HG03432 (cell line): ENCODE measurements around the gene CENPP.

ENCODE experiments used
- ATAC-seq: cut with Tn5 transposase; IDR thresholded peaks from one replicate; pipeline ENCODE4 v1.9.1; 2021; ENCODE audit warnings: mild to moderate bottlenecking, moderate library complexity; ENCODE audit not compliant: unreplicated experiment

The CENPP gene

DNA sequence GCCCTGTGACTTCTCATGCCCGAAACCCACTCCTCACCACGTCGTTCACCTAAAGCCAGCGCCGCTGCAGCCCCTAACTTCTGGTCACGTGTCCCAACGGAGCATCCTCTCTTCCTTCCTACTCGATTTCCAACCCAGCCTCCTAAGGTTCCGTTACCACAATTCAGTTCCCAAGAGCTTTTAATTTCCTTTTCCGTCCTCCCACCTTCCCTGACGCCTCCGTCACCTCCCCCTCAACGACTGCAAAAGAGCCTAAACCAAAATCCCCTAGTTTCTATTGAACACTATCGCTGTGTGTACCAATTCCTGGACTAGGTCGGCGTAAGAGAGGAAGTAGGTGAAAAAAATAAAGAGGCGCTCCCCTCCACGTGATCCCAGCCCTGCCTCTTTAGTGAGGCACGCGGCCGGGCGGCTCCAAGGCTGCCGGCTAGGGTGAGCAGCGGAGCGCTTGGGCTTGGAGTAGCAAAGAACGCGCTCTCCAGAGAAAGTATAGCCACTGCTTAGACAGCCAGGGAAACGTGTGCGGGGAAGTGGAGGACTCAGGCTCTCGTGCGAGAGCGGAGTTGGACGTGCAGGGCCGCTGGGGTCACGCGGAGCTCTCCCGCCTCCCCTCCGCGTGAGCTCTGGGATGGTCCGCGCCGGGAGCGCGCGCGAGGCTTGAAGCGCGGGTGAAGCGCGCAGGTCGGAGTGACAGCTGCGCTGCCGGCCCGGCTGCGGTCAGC, at the start of gene CENPP, which contains the start of gene NOL8:
Gene CENPP, plus strand, starts transcription at position 685 of the 722 bp plus-strand sequence.
Gene NOL8, minus strand, starts transcription at position 82 of the 722 bp plus-strand sequence. CDS start 1,189 bp downstream, outside the sequence.
- peak; percentile 93 for ATAC-seq

- ATAC-seq = no peak
Measured at GRCh38 chr9:92276331-92277032, 49.3 kb upstream of the CENPP start.

DNA sequence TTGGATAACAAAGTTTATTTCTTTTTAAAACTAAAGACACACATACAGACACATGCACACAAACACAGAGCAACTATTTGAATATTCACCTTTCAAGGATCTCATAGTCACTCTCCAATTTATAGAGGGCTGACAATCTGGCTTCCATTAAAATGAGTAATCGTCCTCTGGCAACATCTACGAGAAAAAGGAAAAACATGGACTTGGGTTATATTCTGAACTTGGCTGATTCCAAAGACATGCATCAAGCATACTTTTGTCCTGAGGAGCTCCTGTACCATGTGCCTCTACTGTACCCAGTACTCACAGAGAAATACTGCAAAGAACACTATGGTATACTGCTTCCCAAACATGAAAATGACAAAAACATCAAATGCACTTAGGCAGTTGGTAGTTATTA, 47.6 kb upstream of the CENPP start:
- no peak for ATAC-seq

DNA sequence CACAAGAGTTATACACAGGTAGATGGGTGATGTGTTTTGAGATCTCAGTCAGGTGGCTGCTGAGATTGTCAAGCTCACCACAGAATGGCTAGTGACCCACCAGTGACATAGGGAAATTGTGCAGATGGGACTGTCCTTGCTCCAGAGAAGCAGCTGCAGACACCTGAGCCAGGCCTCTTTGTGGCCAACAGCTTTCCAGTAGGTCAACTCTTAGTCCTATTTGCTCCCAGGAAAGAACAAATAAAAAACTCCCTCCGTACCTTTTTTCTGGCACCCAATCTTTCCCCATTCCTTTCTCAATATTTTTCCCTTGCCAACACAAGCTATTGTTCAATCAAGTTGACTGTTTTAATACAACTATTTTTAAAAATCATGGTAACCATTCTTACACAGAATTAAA, 46.5 kb upstream of the CENPP start:
- ATAC-seq = no peak

DNA sequence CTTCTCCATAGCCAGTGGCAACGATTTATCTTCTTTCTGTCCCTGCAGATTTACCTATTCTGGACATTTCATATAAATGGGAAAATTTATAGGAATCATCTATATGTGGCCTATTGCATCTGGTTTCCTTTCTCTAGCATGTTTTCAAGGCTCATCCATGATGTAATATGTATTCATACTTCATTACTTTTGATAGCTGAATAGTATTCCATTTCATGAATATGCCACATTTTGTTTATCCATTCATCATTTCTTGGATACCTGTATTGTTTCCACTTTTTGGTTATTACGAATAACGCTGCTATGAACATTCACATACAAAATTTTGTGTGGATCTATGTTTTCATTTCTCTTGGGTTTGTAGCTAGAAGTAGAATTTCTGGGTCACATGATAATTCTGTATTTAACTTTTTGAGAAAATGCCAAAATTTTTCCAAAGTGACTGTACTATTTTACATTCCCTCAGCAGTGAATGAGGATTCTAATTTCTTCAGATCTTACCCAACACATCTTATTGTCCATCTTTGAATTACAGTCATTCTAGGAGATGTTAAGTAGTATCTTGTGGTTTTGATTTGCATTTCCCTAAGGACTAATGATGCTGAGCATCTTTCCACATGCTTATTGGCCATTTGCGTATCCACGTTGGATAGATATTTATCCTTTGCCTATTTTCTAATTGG, 35.9 kb upstream of the CENPP start:
- no peak for ATAC-seq

- no peak for ATAC-seq
Measured at GRCh38 chr9:92290785-92291429, 34.8 kb upstream of the CENPP start.

DNA sequence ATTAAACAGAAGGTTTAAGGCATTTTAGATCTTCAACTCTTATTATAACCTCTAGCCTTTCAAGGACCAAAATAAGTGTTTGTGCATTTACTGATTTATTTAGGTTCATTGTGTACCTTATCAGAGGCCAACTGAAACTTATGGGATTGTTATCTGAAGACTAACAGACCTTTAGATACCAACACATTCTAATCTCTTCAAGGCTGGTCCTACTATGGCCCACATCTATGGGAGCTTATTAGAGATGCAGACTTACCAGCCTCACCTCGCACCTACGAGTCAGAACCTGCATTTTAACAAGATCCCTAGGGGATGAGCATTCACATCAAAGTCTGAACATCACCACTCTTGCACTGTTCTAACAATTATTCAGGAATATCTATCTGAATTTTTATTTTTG, 34.2 kb upstream of the CENPP start:
- ATAC-seq = no peak

DNA sequence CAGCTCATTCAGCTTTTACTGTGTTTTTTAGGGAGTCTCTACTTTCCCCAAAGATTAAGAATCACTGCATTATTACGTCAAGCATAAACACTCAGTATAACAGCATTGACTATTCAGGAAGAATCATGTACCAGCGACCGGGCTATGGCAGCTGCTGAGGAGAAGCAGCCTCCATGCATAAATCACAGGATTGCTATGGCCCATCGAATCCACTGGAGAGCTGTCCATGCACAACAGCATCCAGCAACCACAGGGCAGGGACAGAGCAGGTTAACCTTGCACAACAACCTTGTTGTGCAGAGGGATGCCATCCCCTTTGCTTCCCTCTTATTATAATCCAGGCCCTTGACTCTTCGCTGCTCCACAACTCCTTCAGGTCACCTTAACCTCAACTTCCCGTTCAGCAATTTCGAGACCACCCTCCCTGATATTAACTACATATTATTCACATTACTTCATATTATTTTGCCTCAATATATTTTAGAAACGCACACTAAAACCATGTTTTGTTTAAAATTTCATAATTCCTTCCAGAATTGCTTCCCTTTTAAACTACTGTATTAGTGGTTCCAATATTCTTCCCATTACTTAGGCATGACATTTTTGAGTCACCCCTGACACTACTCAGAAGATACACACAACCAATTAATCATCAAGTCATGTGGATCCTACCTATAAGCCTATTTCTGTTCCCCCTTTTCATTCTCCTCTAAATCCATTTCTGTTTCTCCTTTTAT, 33.2 kb upstream of the CENPP start:
- ATAC-seq = no peak

DNA sequence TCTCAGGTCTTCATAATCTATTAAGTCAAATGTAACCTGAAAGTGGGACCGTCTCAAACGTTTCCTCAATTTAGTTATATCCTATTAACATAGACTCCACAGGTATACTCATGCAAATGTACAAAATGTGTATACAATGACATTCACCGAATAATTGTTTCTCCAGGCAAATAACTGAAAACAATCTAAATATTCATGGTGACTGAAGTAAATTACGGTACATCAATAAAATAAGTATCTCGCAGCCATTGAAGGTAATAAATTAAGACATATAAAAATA, 32.7 kb upstream of the CENPP start:
- no peak for ATAC-seq

DNA sequence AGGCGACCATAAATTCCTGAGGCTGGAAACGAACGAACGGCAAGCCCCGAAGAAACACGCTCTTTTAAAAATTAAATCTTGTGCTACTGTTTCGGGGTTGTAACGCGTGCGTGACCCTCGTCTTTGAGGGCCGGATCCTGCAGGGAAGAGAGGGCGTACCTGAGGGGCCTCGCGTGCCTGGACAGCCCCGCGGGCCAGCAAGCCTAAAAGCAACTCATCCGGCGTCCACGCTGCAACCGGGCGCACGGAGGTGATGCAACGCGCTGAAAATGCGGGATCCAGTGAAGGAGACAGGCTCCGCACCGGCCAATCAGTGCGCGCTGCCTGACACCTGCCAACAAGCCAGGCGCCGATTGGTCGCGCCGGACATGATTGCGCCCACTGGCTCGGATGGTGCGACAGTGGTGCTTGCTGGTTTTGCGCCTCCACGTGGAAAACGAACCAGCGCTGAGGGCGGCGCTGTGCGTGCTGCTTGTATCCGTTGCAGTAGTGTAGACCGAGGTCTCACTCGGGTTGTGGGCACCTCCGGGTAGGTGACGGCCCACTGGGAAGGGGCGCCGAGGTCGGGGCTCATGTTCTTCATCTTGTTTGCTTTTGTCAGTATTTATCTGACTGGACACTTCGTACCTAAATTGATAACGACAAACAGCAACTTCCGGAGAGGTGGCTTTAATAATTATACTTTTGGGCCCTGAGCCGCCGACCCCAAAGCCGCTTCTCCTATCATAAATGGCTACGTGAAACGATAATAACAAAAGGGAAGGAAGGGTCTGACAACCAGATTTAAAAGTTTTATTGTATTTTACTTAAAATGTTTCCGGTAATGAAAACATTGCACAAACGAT, 32.1 kb upstream of the CENPP start, which contains the start of gene IARS1:
Gene IARS1, minus strand, starts transcription at position 246 of the 845 bp plus-strand sequence. CDS start 4,278 bp downstream, outside the sequence.
- peak; percentile 97 for ATAC-seq

DNA sequence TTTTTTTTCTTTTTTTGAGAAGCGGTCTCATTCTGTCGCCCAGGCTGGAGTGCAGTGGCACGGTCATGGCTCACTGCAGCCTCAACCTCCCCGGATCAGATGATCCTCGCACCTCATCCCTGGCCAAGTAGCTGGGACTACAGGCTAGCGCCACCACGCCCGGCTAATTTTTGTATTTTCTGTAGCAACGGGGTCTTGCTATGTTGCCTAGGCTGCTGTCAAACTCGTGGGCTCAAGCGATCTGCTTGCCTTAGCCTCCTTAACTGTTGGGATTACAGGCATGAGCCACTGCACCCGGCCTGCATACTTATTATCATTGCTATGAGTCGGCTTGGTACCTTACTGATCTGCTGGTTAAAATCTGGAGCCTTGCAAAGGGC, 31.5 kb upstream of the CENPP start:
- ATAC-seq = no peak

DNA sequence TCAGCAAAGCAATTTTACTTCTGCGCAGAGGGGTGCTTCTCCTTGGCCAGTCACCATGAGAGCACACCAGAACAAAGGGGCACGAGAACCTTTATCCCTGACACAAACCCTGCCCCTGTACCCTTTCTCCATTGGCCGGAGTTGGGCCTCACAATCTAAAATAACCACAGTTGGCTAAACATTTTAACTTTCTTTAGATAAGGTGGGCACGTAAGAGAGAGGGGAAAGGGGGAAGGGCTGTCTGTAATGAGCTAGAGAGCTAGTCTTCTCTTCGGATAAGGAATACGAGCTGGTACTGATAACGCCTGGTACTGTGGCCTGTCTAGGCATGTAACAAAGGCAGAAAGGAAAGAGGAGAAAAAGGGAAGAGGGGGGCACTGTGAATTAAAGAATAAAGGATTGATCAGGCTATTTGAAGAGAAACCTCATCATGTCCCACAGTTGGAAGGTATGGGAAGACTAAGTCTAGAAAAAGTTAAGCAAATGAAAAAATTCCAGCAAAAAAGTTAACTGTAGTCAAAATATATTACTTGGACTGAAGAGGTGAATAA, 30.4 kb upstream of the CENPP start:
- no peak for ATAC-seq

DNA sequence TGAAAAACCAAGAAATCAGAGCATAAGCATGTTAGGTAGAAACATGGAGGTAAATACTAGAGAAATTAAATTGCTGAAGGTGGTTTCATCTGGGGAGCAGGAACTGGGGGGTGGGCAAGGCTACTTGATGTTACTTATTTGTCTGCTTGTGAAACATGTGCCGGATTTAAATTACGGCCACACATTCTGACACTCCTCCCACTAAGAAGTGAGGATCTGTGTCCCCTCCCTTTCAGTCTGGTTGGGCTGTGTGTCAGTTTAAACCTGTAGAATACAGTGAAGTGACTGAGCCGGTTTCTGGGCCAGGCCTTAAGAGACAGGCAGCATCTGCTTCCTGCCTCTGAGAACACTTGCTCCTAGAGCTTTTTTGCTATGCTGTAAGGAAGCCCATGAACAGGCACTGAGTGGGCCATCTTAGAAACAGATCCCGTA, 29.9 kb upstream of the CENPP start:
- ATAC-seq = no peak

DNA sequence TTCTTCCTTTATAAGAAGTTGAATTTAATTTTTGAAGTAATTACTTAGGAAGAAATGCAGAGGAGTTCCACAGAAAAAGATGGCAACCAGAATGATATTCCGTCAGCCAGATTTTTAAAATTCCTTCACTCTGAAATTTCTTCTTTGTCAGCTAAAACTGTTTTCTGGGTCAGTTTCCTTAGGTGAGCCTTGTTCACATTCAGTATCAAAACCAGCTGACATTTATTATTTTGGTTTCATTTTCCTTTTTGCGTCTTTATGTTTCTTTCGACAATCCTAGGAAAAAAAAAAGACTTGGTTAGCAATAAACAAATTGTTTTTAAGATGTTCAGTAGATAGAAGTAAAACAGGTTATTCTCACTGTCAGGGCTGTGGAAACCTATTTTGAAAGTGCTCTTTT, 28.1 kb upstream of the CENPP start:
- ATAC-seq = no peak

GRCh38 chr9:92298036-92298435, 27.7 kb upstream of the CENPP start:
- ATAC-seq = no peak

GRCh38 chr9:92299116-92299515, 26.6 kb upstream of the CENPP start:
- no peak for ATAC-seq

- ATAC-seq = no peak
Measured at GRCh38 chr9:92300936-92301335, 24.8 kb upstream of the CENPP start.

- ATAC-seq = no peak
Measured at GRCh38 chr9:92308893-92309292, 16.9 kb upstream of the CENPP start.

DNA sequence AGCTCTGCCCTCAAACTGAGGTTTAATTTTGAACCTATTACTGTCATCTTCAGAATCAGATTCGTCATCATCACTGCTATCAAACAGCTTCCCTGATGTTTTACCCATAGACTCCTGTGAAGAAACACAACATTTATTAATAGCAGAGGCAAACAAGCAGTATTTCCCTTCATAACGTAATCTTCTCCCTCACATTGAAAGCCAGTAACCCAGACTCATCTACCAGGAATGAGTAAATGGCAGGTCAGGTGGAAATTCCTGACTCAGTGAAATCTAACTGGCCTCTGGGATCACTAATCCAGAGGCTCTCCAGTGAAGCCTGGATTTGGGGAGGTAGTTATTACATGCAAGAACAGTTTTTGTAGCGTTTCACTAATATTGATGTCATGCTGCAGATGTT, 15.2 kb upstream of the CENPP start:
- ATAC-seq = no peak
